HepG2 (cell line): ENCODE data around the gene SPATA32. TPM values are rescaled to one million over a fixed set of nuclear protein-coding genes. Genes with fewer than 3 reads are reported as not detected.

ENCODE experiments used
- ATAC-seq: fragments of 200-7000 bp; cut with Tn5 transposase; 3 replicates; pipeline ENCODE4 v1.9.1; 2020; ENCODE audit warnings: mild to moderate bottlenecking, moderate library complexity
- BruUV-seq: library from RNA; stranded (reverse); fragments of 400-500 nt; replicated peaks from 2 replicates; lab custom pipeline; 2021; lab: Mats Ljungman, UMichigan
- CTCF ChIA-PET: fragments of 300-600 bp; formaldehyde crosslinking; extraction: SDS; loops from one replicate; lab custom pipeline; 2021; ENCODE audit warnings: low total read pairs, inconsistent platforms, low intra/inter-chr PET ratio; lab: Yijun Ruan, JAX
- POLR2A ChIA-PET: fragments of 350-600 bp; sonication (Branson Sonifier 250); formaldehyde crosslinking; loops from one replicate; lab custom pipeline; 2020; ENCODE audit warnings: antibody characterized with exemption, inconsistent platforms; lab: Yijun Ruan, JAX
- DNase-seq: peaks from one replicate; pipeline ENCODE4 v3.0.0-alpha.2; 2015; ENCODE audit warnings: low spot score
- FAIRE-seq: peaks from 3 replicates; lab custom pipeline; 2011; peaks lifted over from hg19 to GRCh38; lab: Jason Lieb, UNC
- H2AFZ ChIP-seq: one replicate; pipeline ENCODE4 v1.6.1; 2011; ENCODE audit warnings: low read length, inconsistent platforms
- H3K27ac ChIP-seq: fragments of 300-600 bp; 3 replicates; pipeline ENCODE4 v1.8.0; 2011; ENCODE audit warnings: mixed run types, mild to moderate bottlenecking, mixed read lengths, low read length, inconsistent platforms; ENCODE audit not compliant: insufficient read depth; ENCODE audit errors: extremely low read length
- H3K27me3 ChIP-seq, 2 experiments: fragments of 200-600 bp in 1 of 2; 2 replicates in 1 of 2; 3 replicates in 1 of 2; pipeline versions ENCODE4 v1.6.0 to v1.8.0; 2011; ENCODE audit warnings: low read length in 2 of 2, mild to moderate bottlenecking in 2 of 2, moderate library complexity in 2 of 2, inconsistent platforms in 1 of 2; ENCODE audit not compliant: insufficient read depth in 2 of 2, control insufficient read depth in 1 of 2
- H3K36me3 ChIP-seq, 2 experiments: fragments of 200-600 bp in 1 of 2; replicated peaks in 1 of 2; 2 replicates in 1 of 2; 3 replicates in 1 of 2; pipeline versions ENCODE4 v1.5.1 to v1.8.0; 2011; ENCODE audit warnings: low read length in 2 of 2, inconsistent platforms in 1 of 2; ENCODE audit not compliant: insufficient read depth in 2 of 2, control insufficient read depth in 1 of 2
- H3K4me1 ChIP-seq: 2 replicates; pipeline ENCODE4 v1.5.1; 2012; ENCODE audit warnings: low read length, inconsistent platforms; ENCODE audit not compliant: insufficient read depth
- H3K4me2 ChIP-seq: 2 replicates; pipeline ENCODE4 v1.6.0; 2011; ENCODE audit warnings: low read depth, low read length, inconsistent platforms
- H3K4me3 ChIP-seq, 3 experiments: fragments of 200-600 bp in 1 of 3; sonication (generic), shearing (Covaris generic) in 1 of 3; replicated peaks in 1 of 3; 2 replicates each; pipeline ENCODE4 v1.5.1; 2011 to 2016; ENCODE audit warnings: low read length in 3 of 3, inconsistent platforms in 2 of 3, low read depth in 2 of 3, mild to moderate bottlenecking in 2 of 3, control low read depth in 1 of 3, mixed read lengths in 1 of 3; ENCODE audit not compliant: insufficient read depth in 1 of 3
- H3K79me2 ChIP-seq: one replicate; pipeline ENCODE4 v1.6.1; 2011; ENCODE audit warnings: low read length, inconsistent platforms; ENCODE audit not compliant: insufficient read depth
- H3K9ac ChIP-seq: 2 replicates; pipeline ENCODE4 v1.6.0; 2011; ENCODE audit warnings: mild to moderate bottlenecking, low read depth, low read length, inconsistent platforms; ENCODE audit not compliant: insufficient read depth
- H3K9me3 ChIP-seq: 2 replicates; pipeline ENCODE4 v1.5.1; 2012; ENCODE audit warnings: mild to moderate bottlenecking, low read length
- H4K20me1 ChIP-seq: 2 replicates; pipeline ENCODE4 v1.6.0; 2011; ENCODE audit warnings: inconsistent platforms, mild to moderate bottlenecking, low read length, moderate library complexity; ENCODE audit not compliant: insufficient read depth
- NCOR1 ChIP-seq: fragments of 200-600 bp; sonication (generic); IDR thresholded peaks from 2 replicates; pipeline ENCODE4 v1.7.0; 2017; ENCODE audit warnings: antibody characterized with exemption, low read length, borderline replicate concordance
- ONECUT2 ChIP-seq: sonication (generic); formaldehyde crosslinking; IDR thresholded peaks from 2 replicates; pipeline ENCODE4 v1.4.0; 2020; ENCODE audit warnings: missing genetic modification reagents
- TBX2 ChIP-seq: sonication (generic); formaldehyde crosslinking; IDR thresholded peaks from 2 replicates; pipeline ENCODE4 v1.5.0; 2020; ENCODE audit warnings: missing genetic modification reagents, mild to moderate bottlenecking, borderline replicate concordance
- ZNF264 ChIP-seq: sonication (generic); formaldehyde crosslinking; IDR thresholded peaks from 2 replicates; pipeline ENCODE4 v1.4.0; 2020; ENCODE audit warnings: missing genetic modification reagents
- WGBS: methylation state at CpG from one replicate; pipeline ENCODE4 v1.1.6; 2017; ENCODE audit warnings: low lambda C conversion rate; 5-methylcytosine and 5-hydroxymethylcytosine counted together
- in situ Hi-C: cut with HindIII; loops from 2 replicates; pipeline ENCODE4 v1.10.0; 2017; ENCODE audit warnings: low pct_unique_long_range_greater_than_20kb; ENCODE audit not compliant: extremely low pct_ligation_motif_present
- intact Hi-C: fragments of 100-400 bp; cut with micrococcal nuclease; formaldehyde crosslinking; loops from one replicate; pipeline ENCODE4 v1.10.0; 2022; ENCODE audit not compliant: unreplicated experiment
- polyA plus RNA-seq, 8 experiments: library from polyadenylated mRNA; depleted of rRNA in 3 of 8; stranded (reverse) in 7 of 8; unstranded in 1 of 8; fragments of >200 nt; fragmentation: Illumina TruSeq in 4 of 8; extraction: Trizol in 4 of 8; gene quantifications; 2 replicates each; pipeline versions ENCODE4 v1.2.1 to v1.2.3, GENCODE V29; 2011 to 2016; ENCODE audit warnings: low read depth in 4 of 8, missing spikeins in 1 of 8, mixed read lengths in 1 of 8; ENCODE audit not compliant: insufficient read depth in 1 of 8
- total RNA-seq, 5 experiments: library from RNA; depleted of rRNA; stranded (reverse); fragments of >200 nt; fragmentation: Illumina TruSeq; extraction: Trizol; gene quantifications; 2 replicates each; pipeline ENCODE4 v1.2.3, GENCODE V29; 2016; ENCODE audit warnings: low read depth in 1 of 5
- TF ChIP-seq, protein P1 (sequence below): IDR thresholded peaks from 2 replicates; pipeline ENCODE4 v1.6.1; 2012; ENCODE audit warnings: low read length, improper control_type of control experiment
- TF ChIP-seq, protein P2 (sequence below), 2 experiments: fragments of 450-650 bp in 1 of 2; sonication (generic) in 1 of 2; formaldehyde crosslinking in 1 of 2; IDR thresholded peaks; 2 replicates each; pipeline versions ENCODE4 v1.6.1 to v1.8.0; 2016 to 2022; ENCODE audit warnings: antibody characterized with exemption in 1 of 2, mild to moderate bottlenecking in 1 of 2, missing genetic modification reagents in 1 of 2
- TF ChIP-seq, protein P3 (sequence below): IDR thresholded peaks from 2 replicates; pipeline ENCODE4 v1.6.1; 2016; ENCODE audit warnings: low read depth, control low read depth

Gene SPATA32
- total and polyA plus RNA-seq, 2 of the 13 experiments (the other 11 are each of a cell fraction or from before 2014, with no cell fraction given): not detected

GRCh38 chr17:45311401-45311759, 49.5 kb upstream of the SPATA32 start:
- ATAC-seq: peak; percentile 5; the same call in 2 of the 3 replicates
- POLR2A ChIA-PET: interaction anchor here (0.9 to 3.6 kb wide), 7 partner anchors 18 to 163 kb away, joined by 3 to 28 read pairs (median 8); partner anchors contain the start of gene HEXIM1
- BruUV-seq: no TSS peak
- H3K9ac ChIP-seq: peak overlapping the region; percentile 46
- WGBS: 73% methylated on average over 4 of the region's 4 CpGs
- no peak overlapping the region for H2AFZ ChIP-seq
- peak overlapping the region in 2 of 3 experiments; percentile 21 to 64; a peak in 3 of 6 replicates for H3K4me3 ChIP-seq
- in situ Hi-C loops: no loop called here
- H3K9me3 ChIP-seq: no peaks in the 10 kb centered on the region
- no peak for FAIRE-seq
- H3K4me1 ChIP-seq: peaks cover 73% of the 10 kb centered on the region
- no peak for DNase-seq
- peak overlapping the region; percentile 75 for H3K4me2 ChIP-seq
- peak overlapping the region; percentile 78 for H3K27ac ChIP-seq
- peaks cover 78% of the 10 kb centered on the region for H3K79me2 ChIP-seq
- intact Hi-C loops: loop anchor here (5.0 kb wide), 1 partner anchor 61 kb away; no protein-coding TSS in a partner anchor
- CTCF ChIA-PET: no interaction called here
- H3K36me3 ChIP-seq: no peaks in the 10 kb centered on the region
- no peaks in the 10 kb centered on the region for H3K27me3 ChIP-seq
- no peaks in the 10 kb centered on the region for H4K20me1 ChIP-seq
- TF ChIP-seq, protein P1, sequence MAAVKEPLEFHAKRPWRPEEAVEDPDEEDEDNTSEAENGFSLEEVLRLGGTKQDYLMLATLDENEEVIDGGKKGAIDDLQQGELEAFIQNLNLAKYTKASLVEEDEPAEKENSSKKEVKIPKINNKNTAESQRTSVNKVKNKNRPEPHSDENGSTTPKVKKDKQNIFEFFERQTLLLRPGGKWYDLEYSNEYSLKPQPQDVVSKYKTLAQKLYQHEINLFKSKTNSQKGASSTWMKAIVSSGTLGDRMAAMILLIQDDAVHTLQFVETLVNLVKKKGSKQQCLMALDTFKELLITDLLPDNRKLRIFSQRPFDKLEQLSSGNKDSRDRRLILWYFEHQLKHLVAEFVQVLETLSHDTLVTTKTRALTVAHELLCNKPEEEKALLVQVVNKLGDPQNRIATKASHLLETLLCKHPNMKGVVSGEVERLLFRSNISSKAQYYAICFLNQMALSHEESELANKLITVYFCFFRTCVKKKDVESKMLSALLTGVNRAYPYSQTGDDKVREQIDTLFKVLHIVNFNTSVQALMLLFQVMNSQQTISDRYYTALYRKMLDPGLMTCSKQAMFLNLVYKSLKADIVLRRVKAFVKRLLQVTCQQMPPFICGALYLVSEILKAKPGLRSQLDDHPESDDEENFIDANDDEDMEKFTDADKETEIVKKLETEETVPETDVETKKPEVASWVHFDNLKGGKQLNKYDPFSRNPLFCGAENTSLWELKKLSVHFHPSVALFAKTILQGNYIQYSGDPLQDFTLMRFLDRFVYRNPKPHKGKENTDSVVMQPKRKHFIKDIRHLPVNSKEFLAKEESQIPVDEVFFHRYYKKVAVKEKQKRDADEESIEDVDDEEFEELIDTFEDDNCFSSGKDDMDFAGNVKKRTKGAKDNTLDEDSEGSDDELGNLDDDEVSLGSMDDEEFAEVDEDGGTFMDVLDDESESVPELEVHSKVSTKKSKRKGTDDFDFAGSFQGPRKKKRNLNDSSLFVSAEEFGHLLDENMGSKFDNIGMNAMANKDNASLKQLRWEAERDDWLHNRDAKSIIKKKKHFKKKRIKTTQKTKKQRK: no peak
- TF ChIP-seq TBX2 (CRISPR knock-in tag) (no peak), ONECUT2 (CRISPR knock-in tag) (no peak), NCOR1 (no peak), ZNF264 (CRISPR knock-in tag) (no peak)
- TF ChIP-seq, protein P2, sequence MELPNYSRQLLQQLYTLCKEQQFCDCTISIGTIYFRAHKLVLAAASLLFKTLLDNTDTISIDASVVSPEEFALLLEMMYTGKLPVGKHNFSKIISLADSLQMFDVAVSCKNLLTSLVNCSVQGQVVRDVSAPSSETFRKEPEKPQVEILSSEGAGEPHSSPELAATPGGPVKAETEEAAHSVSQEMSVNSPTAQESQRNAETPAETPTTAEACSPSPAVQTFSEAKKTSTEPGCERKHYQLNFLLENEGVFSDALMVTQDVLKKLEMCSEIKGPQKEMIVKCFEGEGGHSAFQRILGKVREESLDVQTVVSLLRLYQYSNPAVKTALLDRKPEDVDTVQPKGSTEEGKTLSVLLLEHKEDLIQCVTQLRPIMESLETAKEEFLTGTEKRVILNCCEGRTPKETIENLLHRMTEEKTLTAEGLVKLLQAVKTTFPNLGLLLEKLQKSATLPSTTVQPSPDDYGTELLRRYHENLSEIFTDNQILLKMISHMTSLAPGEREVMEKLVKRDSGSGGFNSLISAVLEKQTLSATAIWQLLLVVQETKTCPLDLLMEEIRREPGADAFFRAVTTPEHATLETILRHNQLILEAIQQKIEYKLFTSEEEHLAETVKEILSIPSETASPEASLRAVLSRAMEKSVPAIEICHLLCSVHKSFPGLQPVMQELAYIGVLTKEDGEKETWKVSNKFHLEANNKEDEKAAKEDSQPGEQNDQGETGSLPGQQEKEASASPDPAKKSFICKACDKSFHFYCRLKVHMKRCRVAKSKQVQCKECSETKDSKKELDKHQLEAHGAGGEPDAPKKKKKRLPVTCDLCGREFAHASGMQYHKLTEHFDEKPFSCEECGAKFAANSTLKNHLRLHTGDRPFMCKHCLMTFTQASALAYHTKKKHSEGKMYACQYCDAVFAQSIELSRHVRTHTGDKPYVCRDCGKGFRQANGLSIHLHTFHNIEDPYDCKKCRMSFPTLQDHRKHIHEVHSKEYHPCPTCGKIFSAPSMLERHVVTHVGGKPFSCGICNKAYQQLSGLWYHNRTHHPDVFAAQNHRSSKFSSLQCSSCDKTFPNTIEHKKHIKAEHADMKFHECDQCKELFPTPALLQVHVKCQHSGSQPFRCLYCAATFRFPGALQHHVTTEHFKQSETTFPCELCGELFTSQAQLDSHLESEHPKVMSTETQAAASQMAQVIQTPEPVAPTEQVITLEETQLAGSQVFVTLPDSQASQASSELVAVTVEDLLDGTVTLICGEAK (IDR thresholded peaks at IDR 0.05): no peak
- TF ChIP-seq, protein P2 (CRISPR knock-in tag; IDR thresholded peaks at IDR 0.05): no peak
- TF ChIP-seq, protein P3, sequence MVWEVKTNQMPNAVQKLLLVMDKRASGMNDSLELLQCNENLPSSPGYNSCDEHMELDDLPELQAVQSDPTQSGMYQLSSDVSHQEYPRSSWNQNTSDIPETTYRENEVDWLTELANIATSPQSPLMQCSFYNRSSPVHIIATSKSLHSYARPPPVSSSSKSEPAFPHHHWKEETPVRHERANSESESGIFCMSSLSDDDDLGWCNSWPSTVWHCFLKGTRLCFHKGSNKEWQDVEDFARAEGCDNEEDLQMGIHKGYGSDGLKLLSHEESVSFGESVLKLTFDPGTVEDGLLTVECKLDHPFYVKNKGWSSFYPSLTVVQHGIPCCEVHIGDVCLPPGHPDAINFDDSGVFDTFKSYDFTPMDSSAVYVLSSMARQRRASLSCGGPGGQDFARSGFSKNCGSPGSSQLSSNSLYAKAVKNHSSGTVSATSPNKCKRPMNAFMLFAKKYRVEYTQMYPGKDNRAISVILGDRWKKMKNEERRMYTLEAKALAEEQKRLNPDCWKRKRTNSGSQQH: no peak
